Stimulated activated CD8-positive, alpha-beta memory T cell treated with anti-CD3 and anti-CD28 coated beads, Interleukin-12 subunit alpha, Interleukin-12 subunit beta, amount 100 ng/mL, for 4 hours (primary cell): ENCODE measurements around the gene CFAP410.
"Not testable (repeated sequence)": the region's sequence is repeated elsewhere in the genome, so short reads cannot be mapped to it uniquely, and the experiment has no call there.

Source experiments
- DNase-seq: peaks from one replicate; pipeline ENCODE4 v3.0.0-alpha.2; 2020; ENCODE audit warnings: low read depth

CFAP410 gene

GRCh38 chr21:44316277-44316900 is 22.8 kb downstream of the CFAP410 start:
- DNase-seq, result no peak

GRCh38 chr21:44315691-44316203 is 23.4 kb downstream of the CFAP410 start:
- DNase-seq, result no peak

- no peak for DNase-seq
Measured at GRCh38 chr21:44314561-44314960, 24.6 kb downstream of the CFAP410 start.

GRCh38 chr21:44314128-44314527 is 25.1 kb downstream of the CFAP410 start:
- no peak for DNase-seq

DNA sequence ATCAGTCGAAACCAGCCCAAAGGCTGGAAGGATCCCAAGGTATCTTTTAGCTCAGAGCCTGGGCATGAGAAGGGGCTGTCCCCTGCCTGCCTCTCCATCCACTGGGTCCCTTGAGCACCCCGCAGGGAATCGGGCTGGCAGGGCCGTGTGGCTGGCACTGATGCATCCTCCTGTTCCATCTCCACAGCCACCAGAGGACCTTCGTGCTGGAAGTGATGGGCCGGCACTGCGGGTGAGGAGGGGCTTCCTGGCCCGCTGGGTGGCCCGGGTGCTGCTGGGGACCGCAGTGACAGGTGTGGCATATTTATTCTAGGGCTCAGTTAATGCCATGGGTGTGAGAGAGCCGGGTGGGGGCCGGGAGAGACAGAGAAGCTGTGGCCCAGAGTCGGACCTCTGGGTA is 25.7 kb downstream of the CFAP410 start:
- DNase-seq, result no peak

- no peak for DNase-seq
Measured at GRCh38 chr21:44312716-44313115, 26.5 kb downstream of the CFAP410 start.

GRCh38 chr21:44312089-44312488 is 27.1 kb downstream of the CFAP410 start:
- no peak for DNase-seq

DNA sequence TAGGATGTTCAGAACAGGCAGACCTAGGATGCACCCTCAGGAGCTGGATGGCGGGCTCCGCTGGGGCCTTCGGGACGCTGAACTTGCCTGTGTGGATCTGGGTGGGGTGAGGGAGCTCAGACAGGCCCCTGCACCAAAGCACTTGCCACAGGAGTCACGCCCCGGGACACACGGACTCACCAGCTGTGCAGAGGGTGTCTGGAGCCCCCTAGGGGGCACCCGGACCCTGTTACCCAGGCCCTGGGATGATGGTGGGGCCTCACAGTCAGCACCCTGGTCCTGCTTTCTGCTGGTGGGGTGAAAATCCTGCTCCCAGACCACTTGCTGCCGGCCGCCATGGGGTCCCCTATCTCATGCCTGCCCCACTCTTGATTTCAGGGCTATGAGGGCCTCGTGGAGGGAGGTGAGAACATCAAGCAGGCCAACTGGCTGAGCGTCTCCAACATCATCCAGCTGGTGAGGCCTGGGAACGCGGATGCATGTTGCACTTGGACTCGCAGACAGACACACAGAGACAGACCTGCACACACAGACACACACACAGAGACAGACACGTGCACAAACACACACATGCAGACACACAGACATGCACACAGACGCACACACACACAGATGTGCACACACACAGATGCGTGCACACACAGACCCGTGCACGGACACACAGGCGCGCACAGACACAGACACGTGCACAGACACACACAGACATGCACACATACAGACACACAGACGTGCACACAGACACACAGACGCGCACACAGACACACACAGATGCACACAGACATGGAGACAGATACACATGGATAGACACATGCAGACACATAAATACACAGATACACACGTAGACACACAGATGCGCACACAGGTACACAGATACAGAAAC is 28.3 kb downstream of the CFAP410 start:
- DNase-seq, result no peak

DNA sequence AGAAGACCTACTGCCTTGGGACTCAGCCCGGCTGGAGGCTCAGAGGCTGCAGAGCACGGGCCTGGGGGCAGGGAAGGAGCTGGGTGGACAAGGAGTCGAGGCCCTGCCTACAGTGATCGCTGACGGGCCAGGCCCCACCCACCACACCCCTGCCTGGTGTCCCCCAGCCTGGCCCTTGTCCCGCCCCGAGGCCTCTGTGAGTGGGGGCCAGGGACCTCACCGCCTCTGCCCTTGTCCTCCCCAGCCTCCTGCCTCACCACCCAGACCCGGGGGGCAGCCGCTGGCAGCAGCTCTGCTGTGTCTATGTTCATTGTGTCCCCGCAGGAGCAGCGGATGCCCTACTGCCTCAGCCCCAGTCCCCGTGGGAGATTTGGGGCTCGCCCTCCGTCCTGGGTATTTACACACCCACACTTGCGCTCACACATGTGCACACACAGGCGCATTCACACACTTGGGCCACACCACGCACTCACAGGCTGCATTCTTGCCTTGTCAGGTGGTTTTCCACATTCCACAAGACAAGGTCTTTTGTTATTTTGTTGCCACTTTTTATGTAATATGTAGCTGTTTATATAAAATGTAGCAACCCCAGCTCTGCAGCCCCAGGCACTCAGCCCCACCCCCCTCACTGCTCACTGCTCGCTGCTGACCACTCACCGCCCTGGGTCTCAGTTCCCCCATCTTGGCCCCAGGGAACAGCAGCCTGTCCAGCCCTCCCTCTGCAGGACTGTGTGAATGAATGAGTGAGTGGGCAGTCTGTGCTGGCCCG is 32.1 kb downstream of the CFAP410 start:
- DNase-seq, result no peak

- DNase-seq, result no peak
Measured at GRCh38 chr21:44305691-44306090, 33.5 kb downstream of the CFAP410 start.

- DNase-seq, result no peak
Measured at GRCh38 chr21:44304877-44305293, 34.3 kb downstream of the CFAP410 start.

GRCh38 chr21:44304011-44304616 is 35.1 kb downstream of the CFAP410 start:
- DNase-seq, result no peak

GRCh38 chr21:44303490-44303981 is 35.7 kb downstream of the CFAP410 start:
- no peak for DNase-seq

DNA sequence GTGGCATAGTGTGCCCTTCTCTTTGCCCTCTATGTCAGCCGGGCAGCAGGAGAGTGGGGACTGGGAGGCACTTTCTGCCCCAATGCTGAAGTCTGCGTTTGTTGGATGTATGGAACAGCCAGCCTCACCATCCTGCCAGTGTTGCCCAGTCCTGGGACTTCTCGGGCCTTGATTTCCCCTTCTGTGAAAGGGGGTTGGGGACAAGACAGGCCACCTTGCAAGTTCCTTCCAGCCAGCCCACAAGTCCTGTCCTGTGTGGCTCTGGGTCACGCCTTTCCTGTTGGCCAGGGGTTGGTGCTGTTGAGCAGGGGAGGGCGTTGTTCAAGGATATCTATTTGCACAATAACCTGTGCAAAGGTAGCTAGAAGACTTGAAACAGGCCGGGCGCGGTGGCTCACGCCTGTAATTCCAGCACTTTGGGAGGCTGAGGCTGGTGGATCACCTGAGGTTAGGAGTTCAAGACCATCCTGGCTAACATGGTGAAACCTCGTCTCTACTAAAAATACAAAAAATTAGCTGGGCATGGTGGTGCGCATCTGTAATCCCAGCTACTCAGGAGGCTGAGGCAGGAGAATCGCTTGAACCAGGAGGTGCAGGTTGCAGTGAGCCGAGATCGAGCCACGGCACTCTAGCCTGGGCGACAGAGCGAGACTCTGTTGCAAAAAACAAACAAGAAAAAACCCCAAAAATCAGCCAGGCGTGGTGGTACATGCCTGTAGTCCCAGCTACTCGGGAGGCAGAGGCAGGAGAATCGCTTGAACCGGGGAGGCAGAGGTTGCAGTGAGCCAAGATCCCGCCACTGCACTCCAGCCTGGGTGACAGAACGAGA is 36.4 kb downstream of the CFAP410 start:
- DNase-seq, result not testable (repeated sequence)

- no peak for DNase-seq
Measured at GRCh38 chr21:44301961-44302406, 37.2 kb downstream of the CFAP410 start.

DNA sequence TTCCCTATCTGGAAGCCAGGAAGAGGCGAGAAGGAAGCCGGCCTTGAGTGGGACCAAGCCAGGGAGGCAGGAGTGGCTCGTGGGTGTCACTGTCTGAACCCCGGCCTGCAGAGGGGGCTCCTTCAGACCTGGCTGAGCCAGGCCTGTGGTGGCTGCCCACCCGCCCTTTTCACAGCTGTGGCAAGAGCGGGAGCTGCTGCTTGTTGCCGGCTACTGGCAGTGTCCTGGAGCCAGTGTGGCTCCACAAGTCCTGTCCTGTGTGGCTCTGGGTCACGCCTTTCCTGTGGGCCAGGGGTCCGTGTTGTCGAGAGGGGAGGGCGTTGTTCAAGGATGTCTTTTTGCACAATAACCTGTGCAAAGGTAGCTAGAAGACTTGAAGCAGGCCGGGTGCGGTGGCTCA is 38.0 kb downstream of the CFAP410 start:
- no peak for DNase-seq

DNA sequence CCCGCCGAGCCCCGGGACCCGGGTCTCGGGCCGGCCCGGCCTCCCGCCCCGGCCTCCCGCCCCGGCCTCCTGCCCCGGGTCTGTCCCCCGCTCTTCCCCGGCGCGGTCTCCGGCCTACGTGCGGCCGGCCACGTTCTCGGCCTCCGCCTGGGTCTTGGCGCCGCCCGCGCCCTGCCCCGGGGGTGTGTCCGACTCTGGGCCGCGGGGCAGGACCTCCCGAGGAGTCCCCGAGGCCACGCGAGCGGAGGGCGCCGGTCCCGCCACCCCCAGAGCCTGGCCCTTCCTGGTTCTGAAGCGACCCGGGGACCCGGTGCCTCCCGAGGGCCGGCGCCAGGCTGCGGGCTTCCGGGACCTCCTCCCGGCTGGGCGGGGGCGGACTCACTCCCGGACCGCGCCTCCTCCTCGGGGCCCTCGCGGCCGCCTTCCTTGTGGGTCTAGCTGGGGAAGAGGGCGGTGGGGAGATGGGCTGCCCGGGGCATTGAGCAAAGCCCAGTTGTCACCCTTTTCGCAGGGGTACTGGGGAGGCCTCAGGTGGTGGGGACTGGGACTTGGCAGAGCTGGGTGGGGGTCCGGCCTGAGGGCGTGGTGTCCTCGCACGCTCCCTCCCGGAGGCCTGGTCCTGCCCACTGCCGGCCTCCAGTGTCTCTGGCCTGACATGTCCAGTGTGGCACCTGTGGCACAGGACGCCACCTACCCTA is 38.8 kb downstream of the CFAP410 start:
- peak; percentile 43 for DNase-seq

DNA sequence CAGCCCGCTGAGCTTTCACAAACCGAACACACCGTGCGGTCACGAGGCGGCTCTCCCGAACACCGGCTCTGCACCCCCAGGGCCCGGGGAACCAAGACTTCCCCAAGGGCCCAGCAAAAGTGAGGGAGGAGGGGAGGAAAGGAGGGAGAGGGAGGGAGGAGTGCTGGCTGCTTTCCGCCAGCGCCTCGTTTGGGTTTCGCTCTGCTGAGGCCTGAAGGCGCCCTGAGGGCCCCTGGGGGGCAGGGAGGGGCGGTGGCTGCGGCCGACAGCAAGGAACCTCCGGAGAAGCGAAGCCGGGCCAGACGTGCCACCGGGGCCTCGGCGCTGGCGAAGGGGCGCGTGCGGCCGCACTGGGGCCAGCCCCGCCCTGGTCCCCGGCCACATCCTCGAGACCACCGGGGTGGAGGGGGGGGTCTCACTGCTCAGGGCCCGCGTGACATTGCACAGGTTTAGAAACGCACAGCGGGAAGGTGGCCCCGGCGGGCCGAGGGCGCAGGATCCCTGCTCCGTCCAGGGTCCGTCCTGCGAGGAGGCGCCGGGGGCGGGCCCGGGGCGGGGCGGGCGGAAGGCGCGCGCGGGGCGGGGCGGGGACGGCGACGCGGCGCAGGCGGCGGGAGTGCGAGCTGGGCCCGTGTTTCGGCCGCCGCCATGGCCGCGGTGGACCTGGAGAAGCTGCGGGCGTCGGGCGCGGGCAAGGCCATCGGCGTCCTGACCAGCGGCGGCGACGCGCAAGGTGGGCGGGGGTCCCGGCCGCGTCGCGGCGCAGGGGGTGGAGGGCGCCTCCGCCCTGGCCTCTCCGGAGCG is 39.5 kb downstream of the CFAP410 start, which contains the start of gene PFKL:
Gene PFKL, plus strand, starts transcription at position 596 of the 804 bp plus-strand sequence. Its CDS starts 53 bp downstream, at position 649.
- peak; percentile 32 for DNase-seq

DNA sequence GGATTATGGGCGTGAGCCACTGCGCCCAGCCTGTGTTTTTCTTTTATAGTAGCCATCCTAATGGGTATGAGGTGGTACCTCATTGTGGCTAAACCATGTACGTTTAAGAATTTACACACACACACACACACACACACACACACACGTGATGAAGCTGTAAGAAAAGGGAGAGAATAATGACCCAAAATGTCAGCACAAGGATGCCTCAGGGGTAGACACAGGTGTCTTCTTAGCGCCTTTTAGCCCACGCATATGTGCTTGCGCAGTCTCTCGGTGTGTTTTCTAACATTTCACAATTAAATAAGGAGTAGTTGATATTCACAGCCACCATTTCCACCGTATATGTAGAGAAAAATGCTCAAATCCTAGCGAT is 40.1 kb downstream of the CFAP410 start:
- no peak for DNase-seq
